Measurements from ENCODE around the gene LRRC7. TPM values are rescaled to one million over a fixed set of nuclear protein-coding genes. Genes with fewer than 3 reads are reported as not detected.

The LRRC7 gene
- total RNA-seq, 2 experiments from 2014 or later: 0.14 to 0.20 TPM

DNA sequence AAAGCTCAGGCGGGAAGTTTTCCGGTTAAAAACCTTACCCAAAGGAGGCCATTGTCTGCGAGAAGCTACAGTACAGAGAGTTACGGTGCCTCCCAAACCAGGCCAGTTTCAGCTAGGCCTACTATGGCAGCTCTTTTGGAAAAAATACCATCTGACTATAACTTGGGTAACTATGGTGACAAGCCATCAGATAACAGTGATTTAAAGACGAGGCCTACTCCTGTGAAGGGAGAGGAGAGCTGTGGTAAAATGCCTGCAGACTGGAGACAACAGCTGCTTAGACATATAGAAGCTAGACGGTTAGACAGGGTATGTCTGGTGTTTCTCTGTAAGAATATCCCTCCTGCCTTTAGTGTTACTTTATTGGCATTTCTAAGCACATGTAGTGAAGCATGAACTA is 471.8 kb downstream of the LRRC7 start:
- no peak overlapping the region for H3K4me3 ChIP-seq (ENCODE audit: low read length)
- no peaks in the 10 kb centered on the region for H3K4me1 Mint-ChIP-seq (ENCODE audit: low read depth)
- DNase-seq (no peak), ATAC-seq (ENCODE audit: poor library complexity) (no peak)
- POLR2A ChIA-PET: no interaction called here
- intact Hi-C loops (cut with DNase I, micrococcal nuclease): no loop called here
- H3K27ac ChIP-seq (ENCODE audit: low read depth in 1 of 2, low read length in 2 of 2): no peak overlapping the region
- peaks cover 0 to 3% of the 10 kb centered on the region in 2 experiments for H3K9me3 ChIP-seq (ENCODE audit: control insufficient read depth in 1 of 2, insufficient read depth in 1 of 2, low read length in 2 of 2)
- no peaks in the 10 kb centered on the region for H3K27me3 Mint-ChIP-seq
- TF ChIP-seq, protein P1, sequence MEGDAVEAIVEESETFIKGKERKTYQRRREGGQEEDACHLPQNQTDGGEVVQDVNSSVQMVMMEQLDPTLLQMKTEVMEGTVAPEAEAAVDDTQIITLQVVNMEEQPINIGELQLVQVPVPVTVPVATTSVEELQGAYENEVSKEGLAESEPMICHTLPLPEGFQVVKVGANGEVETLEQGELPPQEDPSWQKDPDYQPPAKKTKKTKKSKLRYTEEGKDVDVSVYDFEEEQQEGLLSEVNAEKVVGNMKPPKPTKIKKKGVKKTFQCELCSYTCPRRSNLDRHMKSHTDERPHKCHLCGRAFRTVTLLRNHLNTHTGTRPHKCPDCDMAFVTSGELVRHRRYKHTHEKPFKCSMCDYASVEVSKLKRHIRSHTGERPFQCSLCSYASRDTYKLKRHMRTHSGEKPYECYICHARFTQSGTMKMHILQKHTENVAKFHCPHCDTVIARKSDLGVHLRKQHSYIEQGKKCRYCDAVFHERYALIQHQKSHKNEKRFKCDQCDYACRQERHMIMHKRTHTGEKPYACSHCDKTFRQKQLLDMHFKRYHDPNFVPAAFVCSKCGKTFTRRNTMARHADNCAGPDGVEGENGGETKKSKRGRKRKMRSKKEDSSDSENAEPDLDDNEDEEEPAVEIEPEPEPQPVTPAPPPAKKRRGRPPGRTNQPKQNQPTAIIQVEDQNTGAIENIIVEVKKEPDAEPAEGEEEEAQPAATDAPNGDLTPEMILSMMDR (IDR thresholded peaks at IDR 0.05): no peak
- H3K4me3 Mint-ChIP-seq: no peak overlapping the region
- no peaks in the 10 kb centered on the region for H3K4me1 ChIP-seq (ENCODE audit: insufficient read depth, low read length)
- no peak overlapping the region for H3K27ac Mint-ChIP-seq
- H3K36me3 ChIP-seq (ENCODE audit: insufficient read depth, low read length): no peaks in the 10 kb centered on the region
- H3K9me3 Mint-ChIP-seq: no peaks in the 10 kb centered on the region
- no peaks in the 10 kb centered on the region for H3K36me3 Mint-ChIP-seq (ENCODE audit: low read depth)
- H3K27me3 ChIP-seq (ENCODE audit: control insufficient read depth in 1 of 2, insufficient read depth in 2 of 2, low read length in 2 of 2): no peaks in the 10 kb centered on the region
- CTCF ChIA-PET: no interaction called here

DNA sequence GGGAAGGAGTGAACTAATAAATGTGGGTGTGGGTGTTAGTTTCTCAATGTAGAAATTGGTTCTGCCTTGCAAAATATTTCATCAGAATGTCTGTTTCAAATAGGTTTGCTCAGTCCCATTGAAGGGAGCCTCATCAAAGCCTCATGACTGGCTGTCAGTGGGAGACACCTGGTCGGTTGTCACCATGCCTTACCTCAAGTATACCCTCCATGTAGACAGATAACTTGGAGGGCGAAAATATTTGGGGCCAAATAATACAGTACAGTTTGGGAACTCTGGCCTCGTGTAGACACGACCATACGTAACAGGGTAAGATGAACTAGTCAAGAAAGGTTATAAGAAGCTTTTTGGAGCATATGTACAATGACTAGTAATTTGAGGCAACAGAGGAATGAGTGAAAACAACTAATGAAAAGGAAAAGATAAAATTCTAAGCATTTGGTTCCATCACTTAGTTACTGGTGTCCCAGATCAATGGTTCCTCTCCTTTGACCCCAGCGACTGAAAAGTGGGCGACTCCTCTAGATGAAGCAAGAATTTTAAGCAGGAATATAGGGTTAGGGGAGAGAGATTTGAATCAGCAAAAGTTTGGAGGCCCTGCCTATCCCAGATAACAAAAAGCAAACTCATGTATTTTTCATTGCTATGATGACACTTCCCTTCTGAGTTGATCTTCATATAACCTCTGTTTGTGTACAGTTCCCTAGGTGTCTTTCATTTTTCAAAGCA is 473.8 kb downstream of the LRRC7 start:
- Histone ChIP-seq H3K27ac (ENCODE audit: low read depth in 1 of 2, low read length in 2 of 2) (no peak overlapping the region), H3K4me1 (ENCODE audit: insufficient read depth, low read length) (no peaks in the 10 kb centered on the region), H3K36me3 (ENCODE audit: insufficient read depth, low read length) (no peaks in the 10 kb centered on the region), H3K9me3 (ENCODE audit: control insufficient read depth in 1 of 2, insufficient read depth in 1 of 2, low read length in 2 of 2) (peaks cover 0 to 3% of the 10 kb centered on the region in 2 experiments), H3K27me3 (ENCODE audit: control insufficient read depth in 1 of 2, insufficient read depth in 2 of 2, low read length in 2 of 2) (no peaks in the 10 kb centered on the region), H3K4me3 (ENCODE audit: low read length) (no peak overlapping the region)
- intact Hi-C loops (cut with DNase I, micrococcal nuclease): no loop called here
- ChIA-PET POLR2A (no interaction called here), CTCF (no interaction called here)
- no peak for ATAC-seq (ENCODE audit: poor library complexity)
- Mint-ChIP-seq H3K4me1 (ENCODE audit: low read depth) (no peaks in the 10 kb centered on the region), H3K27ac (no peak overlapping the region), H3K4me3 (no peak overlapping the region), H3K27me3 (no peaks in the 10 kb centered on the region), H3K9me3 (no peaks in the 10 kb centered on the region), H3K36me3 (ENCODE audit: low read depth) (no peaks in the 10 kb centered on the region)
- TF ChIP-seq, protein P1 (IDR thresholded peaks at IDR 0.05): no peak
- DNase-seq: no peak

DNA sequence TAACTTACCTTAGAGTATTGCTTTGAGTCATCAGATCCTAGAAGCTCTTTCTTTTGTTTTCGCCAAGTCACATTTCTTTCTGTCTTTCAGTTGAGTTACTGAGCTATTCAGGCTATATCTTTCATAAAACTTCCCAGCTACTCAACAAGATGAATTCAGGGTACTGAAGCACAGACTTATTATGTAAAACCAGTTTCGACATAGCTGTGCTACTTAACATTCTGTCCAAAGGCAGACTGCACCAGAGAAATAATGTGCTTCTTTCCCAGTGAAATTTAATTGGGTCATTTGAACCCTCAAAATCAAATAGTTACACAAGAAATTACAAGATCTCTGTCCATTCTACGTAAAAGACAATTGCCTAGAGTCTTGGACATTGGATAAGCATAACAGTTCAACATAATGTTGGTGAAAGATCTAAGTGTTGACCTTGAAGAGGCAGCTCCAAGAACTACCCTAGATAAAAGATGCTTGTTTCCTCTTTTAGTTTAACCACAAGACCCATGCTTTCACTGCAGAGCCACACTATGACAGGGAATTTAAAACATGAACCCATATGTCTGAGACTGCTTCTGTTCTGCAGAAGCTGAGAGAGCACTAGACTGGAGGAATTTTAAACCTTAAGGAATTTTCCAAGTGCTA is 474.5 kb downstream of the LRRC7 start:
- POLR2A ChIA-PET: no interaction called here
- Mint-ChIP-seq H3K27me3 (no peaks in the 10 kb centered on the region), H3K36me3 (ENCODE audit: low read depth) (no peaks in the 10 kb centered on the region), H3K9me3 (no peaks in the 10 kb centered on the region), H3K4me1 (ENCODE audit: low read depth) (no peaks in the 10 kb centered on the region), H3K27ac (no peak overlapping the region), H3K4me3 (no peak overlapping the region)
- CTCF ChIA-PET: interaction anchor here (1.6 kb wide), 1 partner anchor 12 kb away, joined by 3 read pairs; no protein-coding TSS in a partner anchor
- Histone ChIP-seq H3K9me3 (ENCODE audit: control insufficient read depth in 1 of 2, insufficient read depth in 1 of 2, low read length in 2 of 2) (peaks cover 0 to 3% of the 10 kb centered on the region in 2 experiments), H3K4me1 (ENCODE audit: insufficient read depth, low read length) (no peaks in the 10 kb centered on the region), H3K4me3 (ENCODE audit: low read length) (no peak overlapping the region), H3K36me3 (ENCODE audit: insufficient read depth, low read length) (no peaks in the 10 kb centered on the region), H3K27me3 (ENCODE audit: control insufficient read depth in 1 of 2, insufficient read depth in 2 of 2, low read length in 2 of 2) (no peaks in the 10 kb centered on the region), H3K27ac (ENCODE audit: low read depth in 1 of 2, low read length in 2 of 2) (no peak overlapping the region)
- intact Hi-C loops (cut with DNase I, micrococcal nuclease): no loop called here
- DNase-seq: no peak
- no peak for ATAC-seq (ENCODE audit: poor library complexity)
- TF ChIP-seq, protein P1 (IDR thresholded peaks at IDR 0.05): no peak

Data from CD4-positive, alpha-beta T cell (primary cell).